NK-92 (cell line): Measurements from ENCODE around the gene POMC.
"Not testable (repeated sequence)": the region's sequence is repeated elsewhere in the genome, so short reads cannot be mapped to it uniquely, and the experiment has no call there.

ENCODE experiments used
- DNase-seq: peaks from one replicate; lab custom pipeline; 2025; ENCODE audit not compliant: unreplicated experiment; lab: John Stamatoyannopoulos, UW

The POMC gene

GRCh38 chr2:25140535-25140934 is 27.8 kb downstream of the POMC start:
- DNase-seq, result not testable (repeated sequence)

- DNase-seq, result no peak
These were observed 35.7 kb downstream of the POMC start for GRCh38 chr2:25132693-25133092.

GRCh38 chr2:25132299-25132635 is 36.1 kb downstream of the POMC start:
- DNase-seq, result no peak

GRCh38 chr2:25131567-25132298 is 36.6 kb downstream of the POMC start:
- no peak for DNase-seq

- DNase-seq, result no peak
These were observed 37.2 kb downstream of the POMC start for GRCh38 chr2:25131253-25131566.

- DNase-seq, result no peak
These were observed 38.4 kb downstream of the POMC start for GRCh38 chr2:25129901-25130520.

- DNase-seq, result no peak
These were observed 40.7 kb downstream of the POMC start for GRCh38 chr2:25127646-25128045.

GRCh38 chr2:25127071-25127470 is 41.3 kb downstream of the POMC start:
- not testable (repeated sequence) for DNase-seq

GRCh38 chr2:25125976-25126375 is 42.4 kb downstream of the POMC start:
- DNase-seq, result no peak

GRCh38 chr2:25125189-25125588 is 43.2 kb downstream of the POMC start:
- no peak for DNase-seq

- DNase-seq, result no peak
These were observed 44.7 kb downstream of the POMC start for GRCh38 chr2:25123682-25124081.

GRCh38 chr2:25122367-25122766 is 46.0 kb downstream of the POMC start:
- no peak for DNase-seq

GRCh38 chr2:25119263-25119662 is 49.1 kb downstream of the POMC start:
- DNase-seq, result no peak

GRCh38 chr2:25116956-25117355 is 51.4 kb downstream of the POMC start:
- no peak for DNase-seq

- DNase-seq, result no peak
These were observed 52.5 kb downstream of the POMC start for GRCh38 chr2:25115902-25116301.

GRCh38 chr2:25115249-25115883 is 53.0 kb downstream of the POMC start:
- DNase-seq, result no peak

- DNase-seq, result no peak
These were observed 56.3 kb downstream of the POMC start for GRCh38 chr2:25112113-25112512.
